HepG2 (cell line): ENCODE measurements around the gene ELP4. TPM values are rescaled to one million over a fixed set of nuclear protein-coding genes. Genes with fewer than 3 reads are reported as not detected.

Source experiments
- ATAC-seq: fragments of 200-7000 bp; cut with Tn5 transposase; 3 replicates; pipeline ENCODE4 v1.9.1; 2020; ENCODE audit warnings: mild to moderate bottlenecking, moderate library complexity
- BruUV-seq: library from RNA; stranded (reverse); fragments of 400-500 nt; replicated peaks from 2 replicates; lab custom pipeline; 2021; lab: Mats Ljungman, UMichigan
- CTCF ChIA-PET: fragments of 300-600 bp; formaldehyde crosslinking; extraction: SDS; loops from one replicate; lab custom pipeline; 2021; ENCODE audit warnings: low total read pairs, inconsistent platforms, low intra/inter-chr PET ratio; lab: Yijun Ruan, JAX
- POLR2A ChIA-PET: fragments of 350-600 bp; sonication (Branson Sonifier 250); formaldehyde crosslinking; loops from one replicate; lab custom pipeline; 2020; ENCODE audit warnings: antibody characterized with exemption, inconsistent platforms; lab: Yijun Ruan, JAX
- DNase-seq: peaks from one replicate; pipeline ENCODE4 v3.0.0-alpha.2; 2015; ENCODE audit warnings: low spot score
- FAIRE-seq: peaks from 3 replicates; lab custom pipeline; 2011; peaks lifted over from hg19 to GRCh38; lab: Jason Lieb, UNC
- H2AFZ ChIP-seq: one replicate; pipeline ENCODE4 v1.6.1; 2011; ENCODE audit warnings: low read length, inconsistent platforms
- H3K27ac ChIP-seq: fragments of 300-600 bp; 3 replicates; pipeline ENCODE4 v1.8.0; 2011; ENCODE audit warnings: mixed run types, mild to moderate bottlenecking, mixed read lengths, low read length, inconsistent platforms; ENCODE audit not compliant: insufficient read depth; ENCODE audit errors: extremely low read length
- H3K27me3 ChIP-seq, 2 experiments: fragments of 200-600 bp in 1 of 2; 2 replicates in 1 of 2; 3 replicates in 1 of 2; pipeline versions ENCODE4 v1.6.0 to v1.8.0; 2011; ENCODE audit warnings: low read length in 2 of 2, mild to moderate bottlenecking in 2 of 2, moderate library complexity in 2 of 2, inconsistent platforms in 1 of 2; ENCODE audit not compliant: insufficient read depth in 2 of 2, control insufficient read depth in 1 of 2
- H3K36me3 ChIP-seq, 2 experiments: fragments of 200-600 bp in 1 of 2; replicated peaks in 1 of 2; 2 replicates in 1 of 2; 3 replicates in 1 of 2; pipeline versions ENCODE4 v1.5.1 to v1.8.0; 2011; ENCODE audit warnings: low read length in 2 of 2, inconsistent platforms in 1 of 2; ENCODE audit not compliant: insufficient read depth in 2 of 2, control insufficient read depth in 1 of 2
- H3K4me1 ChIP-seq: 2 replicates; pipeline ENCODE4 v1.5.1; 2012; ENCODE audit warnings: low read length, inconsistent platforms; ENCODE audit not compliant: insufficient read depth
- H3K4me2 ChIP-seq: 2 replicates; pipeline ENCODE4 v1.6.0; 2011; ENCODE audit warnings: low read depth, low read length, inconsistent platforms
- H3K4me3 ChIP-seq, 3 experiments: fragments of 200-600 bp in 1 of 3; sonication (generic), shearing (Covaris generic) in 1 of 3; replicated peaks in 1 of 3; 2 replicates each; pipeline ENCODE4 v1.5.1; 2011 to 2016; ENCODE audit warnings: low read length in 3 of 3, inconsistent platforms in 2 of 3, low read depth in 2 of 3, mild to moderate bottlenecking in 2 of 3, control low read depth in 1 of 3, mixed read lengths in 1 of 3; ENCODE audit not compliant: insufficient read depth in 1 of 3
- H3K79me2 ChIP-seq: one replicate; pipeline ENCODE4 v1.6.1; 2011; ENCODE audit warnings: low read length, inconsistent platforms; ENCODE audit not compliant: insufficient read depth
- H3K9ac ChIP-seq: 2 replicates; pipeline ENCODE4 v1.6.0; 2011; ENCODE audit warnings: mild to moderate bottlenecking, low read depth, low read length, inconsistent platforms; ENCODE audit not compliant: insufficient read depth
- H3K9me3 ChIP-seq: 2 replicates; pipeline ENCODE4 v1.5.1; 2012; ENCODE audit warnings: mild to moderate bottlenecking, low read length
- H4K20me1 ChIP-seq: 2 replicates; pipeline ENCODE4 v1.6.0; 2011; ENCODE audit warnings: inconsistent platforms, mild to moderate bottlenecking, low read length, moderate library complexity; ENCODE audit not compliant: insufficient read depth
- AHDC1 ChIP-seq: sonication (generic); formaldehyde crosslinking; IDR thresholded peaks from 2 replicates; pipeline ENCODE4 v1.5.1; 2020; ENCODE audit warnings: mild to moderate bottlenecking, missing genetic modification reagents, borderline replicate concordance
- ATM ChIP-seq: fragments of 450-650 bp; IDR thresholded peaks from 2 replicates; pipeline ENCODE4 v1.7.1; 2017; ENCODE audit warnings: mild to moderate bottlenecking, borderline replicate concordance
- CAMTA2 ChIP-seq: sonication (generic); formaldehyde crosslinking; IDR thresholded peaks from 2 replicates; pipeline ENCODE4 v1.4.0; 2020; ENCODE audit warnings: mild to moderate bottlenecking, missing genetic modification reagents, borderline replicate concordance
- CSRNP1 ChIP-seq: sonication (generic); formaldehyde crosslinking; IDR thresholded peaks from 2 replicates; pipeline ENCODE4 v1.8.1; 2023; ENCODE audit warnings: mild to moderate bottlenecking, missing genetic modification reagents
- FOSL2 ChIP-seq: sonication (generic); formaldehyde crosslinking; IDR thresholded peaks from 2 replicates; pipeline ENCODE4 v1.4.0; 2020; ENCODE audit warnings: missing genetic modification reagents
- NPAS2 ChIP-seq: sonication (generic); formaldehyde crosslinking; IDR thresholded peaks from 2 replicates; pipeline ENCODE4 v1.8.0; 2022; ENCODE audit warnings: mild to moderate bottlenecking, missing genetic modification reagents, borderline replicate concordance
- RORA ChIP-seq: sonication (generic); formaldehyde crosslinking; IDR thresholded peaks from 2 replicates; pipeline ENCODE4 v1.5.0; 2020; ENCODE audit warnings: mild to moderate bottlenecking, missing genetic modification reagents, moderate library complexity
- SNAPC2 ChIP-seq: sonication (generic); formaldehyde crosslinking; IDR thresholded peaks from 2 replicates; pipeline ENCODE4 v1.8.1; 2022; ENCODE audit warnings: mild to moderate bottlenecking, missing genetic modification reagents
- TBP ChIP-seq: sonication (generic); formaldehyde crosslinking; IDR thresholded peaks from 2 replicates; pipeline ENCODE4 v1.5.0; 2020; ENCODE audit warnings: missing genetic modification reagents
- TMF1 ChIP-seq: sonication (generic); formaldehyde crosslinking; IDR thresholded peaks from 2 replicates; pipeline ENCODE4 v1.8.1; 2022; ENCODE audit warnings: low read depth, missing genetic modification reagents
- ZNF383 ChIP-seq: sonication (generic); formaldehyde crosslinking; IDR thresholded peaks from 2 replicates; pipeline ENCODE4 v1.4.0; 2020; ENCODE audit warnings: missing genetic modification reagents, mild to moderate bottlenecking, borderline replicate concordance
- WGBS: methylation state at CpG from one replicate; pipeline ENCODE4 v1.1.6; 2017; ENCODE audit warnings: low lambda C conversion rate; 5-methylcytosine and 5-hydroxymethylcytosine counted together
- in situ Hi-C: cut with HindIII; loops from 2 replicates; pipeline ENCODE4 v1.10.0; 2017; ENCODE audit warnings: low pct_unique_long_range_greater_than_20kb; ENCODE audit not compliant: extremely low pct_ligation_motif_present
- intact Hi-C: fragments of 100-400 bp; cut with micrococcal nuclease; formaldehyde crosslinking; loops from one replicate; pipeline ENCODE4 v1.10.0; 2022; ENCODE audit not compliant: unreplicated experiment
- polyA plus RNA-seq, 8 experiments: library from polyadenylated mRNA; depleted of rRNA in 3 of 8; stranded (reverse) in 7 of 8; unstranded in 1 of 8; fragments of >200 nt; fragmentation: Illumina TruSeq in 4 of 8; extraction: Trizol in 4 of 8; gene quantifications; 2 replicates each; pipeline versions ENCODE4 v1.2.1 to v1.2.3, GENCODE V29; 2011 to 2016; ENCODE audit warnings: low read depth in 4 of 8, missing spikeins in 1 of 8, mixed read lengths in 1 of 8; ENCODE audit not compliant: insufficient read depth in 1 of 8
- total RNA-seq, 5 experiments: library from RNA; depleted of rRNA; stranded (reverse); fragments of >200 nt; fragmentation: Illumina TruSeq; extraction: Trizol; gene quantifications; 2 replicates each; pipeline ENCODE4 v1.2.3, GENCODE V29; 2016; ENCODE audit warnings: low read depth in 1 of 5
- TF ChIP-seq, protein P1 (sequence below): IDR thresholded peaks from 2 replicates; pipeline ENCODE4 v1.4.0; 2020; ENCODE audit warnings: mild to moderate bottlenecking, missing genetic modification reagents

Gene ELP4
- total and polyA plus RNA-seq, 2 of the 13 experiments (the other 11 are each of a cell fraction or from before 2014, with no cell fraction given), result 12.8 to 19.1 TPM

GRCh38 chr11:31805629-31806185 is 296.1 kb downstream of the ELP4 start:
- Histone ChIP-seq H3K4me1 (peaks cover 14% of the 10 kb centered on the region), H3K9me3 (no peaks in the 10 kb centered on the region), H3K27me3 (peaks cover 5 to 36% of the 10 kb centered on the region in 2 experiments; a peak in 4 of 5 replicates), H3K36me3 (no peaks in the 10 kb centered on the region), H3K4me3 (no peak overlapping the region), H3K79me2 (no peaks in the 10 kb centered on the region), H3K4me2 (no peak overlapping the region), H3K9ac (no peak overlapping the region), H2AFZ (no peak overlapping the region), H3K27ac (no peak overlapping the region), H4K20me1 (peaks cover 3% of the 10 kb centered on the region; the same call in 1 of the 2 replicates)
- ATAC-seq, result no peak
- CTCF ChIA-PET, result no interaction called here
- in situ Hi-C loops, result no loop called here
- no TSS peak for BruUV-seq
- POLR2A ChIA-PET, result no interaction called here
- intact Hi-C loops, result loop anchor here (2.0 kb wide), 1 partner anchor 159 kb away; no protein-coding TSS in a partner anchor
- DNase-seq, result no peak
- no peak for FAIRE-seq
- 73% methylated on average over 12 of the region's 20 CpGs for WGBS
- TF ChIP-seq TBP (CRISPR knock-in tag) (no peak), CAMTA2 (CRISPR knock-in tag) (no peak), TMF1 (CRISPR knock-in tag) (no peak), SNAPC2 (no peak), AHDC1 (CRISPR knock-in tag) (no peak), CSRNP1 (CRISPR knock-in tag) (no peak), ATM (no peak), ZNF383 (CRISPR knock-in tag) (no peak), NPAS2 (CRISPR knock-in tag) (no peak), RORA (CRISPR knock-in tag) (no peak), FOSL2 (CRISPR knock-in tag) (no peak)
- TF ChIP-seq, protein P1, sequence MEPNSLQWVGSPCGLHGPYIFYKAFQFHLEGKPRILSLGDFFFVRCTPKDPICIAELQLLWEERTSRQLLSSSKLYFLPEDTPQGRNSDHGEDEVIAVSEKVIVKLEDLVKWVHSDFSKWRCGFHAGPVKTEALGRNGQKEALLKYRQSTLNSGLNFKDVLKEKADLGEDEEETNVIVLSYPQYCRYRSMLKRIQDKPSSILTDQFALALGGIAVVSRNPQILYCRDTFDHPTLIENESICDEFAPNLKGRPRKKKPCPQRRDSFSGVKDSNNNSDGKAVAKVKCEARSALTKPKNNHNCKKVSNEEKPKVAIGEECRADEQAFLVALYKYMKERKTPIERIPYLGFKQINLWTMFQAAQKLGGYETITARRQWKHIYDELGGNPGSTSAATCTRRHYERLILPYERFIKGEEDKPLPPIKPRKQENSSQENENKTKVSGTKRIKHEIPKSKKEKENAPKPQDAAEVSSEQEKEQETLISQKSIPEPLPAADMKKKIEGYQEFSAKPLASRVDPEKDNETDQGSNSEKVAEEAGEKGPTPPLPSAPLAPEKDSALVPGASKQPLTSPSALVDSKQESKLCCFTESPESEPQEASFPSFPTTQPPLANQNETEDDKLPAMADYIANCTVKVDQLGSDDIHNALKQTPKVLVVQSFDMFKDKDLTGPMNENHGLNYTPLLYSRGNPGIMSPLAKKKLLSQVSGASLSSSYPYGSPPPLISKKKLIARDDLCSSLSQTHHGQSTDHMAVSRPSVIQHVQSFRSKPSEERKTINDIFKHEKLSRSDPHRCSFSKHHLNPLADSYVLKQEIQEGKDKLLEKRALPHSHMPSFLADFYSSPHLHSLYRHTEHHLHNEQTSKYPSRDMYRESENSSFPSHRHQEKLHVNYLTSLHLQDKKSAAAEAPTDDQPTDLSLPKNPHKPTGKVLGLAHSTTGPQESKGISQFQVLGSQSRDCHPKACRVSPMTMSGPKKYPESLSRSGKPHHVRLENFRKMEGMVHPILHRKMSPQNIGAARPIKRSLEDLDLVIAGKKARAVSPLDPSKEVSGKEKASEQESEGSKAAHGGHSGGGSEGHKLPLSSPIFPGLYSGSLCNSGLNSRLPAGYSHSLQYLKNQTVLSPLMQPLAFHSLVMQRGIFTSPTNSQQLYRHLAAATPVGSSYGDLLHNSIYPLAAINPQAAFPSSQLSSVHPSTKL (CRISPR knock-in tag), result no peak
